Stomach smooth muscle (tissue), 2 donors: Measurements from ENCODE around the gene MSH5.

Source experiments
- H3K27ac ChIP-seq: one replicate; pipeline ENCODE4 v1.7.0; 2013; ENCODE audit warnings: mild to moderate bottlenecking, low read length, inconsistent platforms
- H3K27me3 ChIP-seq, 2 donors: one replicate each; pipeline ENCODE4 v1.7.0; 2013; ENCODE audit warnings: low read length in 2 of 2; ENCODE audit not compliant: insufficient read depth in 2 of 2, control insufficient read depth in 1 of 2
- H3K36me3 ChIP-seq, 2 donors: one replicate each; pipeline ENCODE4 v1.7.0; 2013; ENCODE audit warnings: low read length in 2 of 2; ENCODE audit not compliant: control insufficient read depth in 2 of 2, insufficient read depth in 2 of 2
- H3K4me1 ChIP-seq: one replicate; pipeline ENCODE4 v1.7.0; 2013; ENCODE audit warnings: low read length; ENCODE audit not compliant: control insufficient read depth, insufficient read depth
- H3K4me3 ChIP-seq, 2 donors: one replicate each; pipeline ENCODE4 v1.7.0; 2013; ENCODE audit warnings: low read length in 2 of 2
- H3K9ac ChIP-seq, 2 donors: one replicate each; pipeline ENCODE4 v1.7.0; 2013; ENCODE audit warnings: low read length in 2 of 2, mild to moderate bottlenecking in 1 of 2
- H3K9me3 ChIP-seq, 2 donors: one replicate each; pipeline ENCODE4 v1.7.0; 2013; ENCODE audit warnings: low read length in 2 of 2; ENCODE audit not compliant: control insufficient read depth in 2 of 2
- donor health status: healthy.
- donor health status: Pancreatic carcinoma.

The MSH5 gene

GRCh38 chr6:31739639-31740396, at the start of gene MSH5:
Gene MSH5 (plus strand): TSS chr6:31740005. CDS start chr6:31740467, 462 bp downstream.
- Histone ChIP-seq H3K36me3 (no peaks in the 10 kb centered on the region), H3K4me1 (peaks cover 39% of the 10 kb centered on the region), H3K4me3 (peak within 1 kb of the TSS; percentile 86 to 93), H3K9ac (peak within 1 kb of the TSS; percentile 68 to 72), H3K27me3 (no peaks in the 10 kb centered on the region), H3K27ac (no peak within 1 kb of the TSS), H3K9me3 (no peaks in the 10 kb centered on the region)

GRCh38 chr6:31690231-31691077, 49.4 kb upstream of the MSH5 start:
- Histone ChIP-seq H3K9ac (no peak overlapping the region), H3K27ac (no peak overlapping the region), H3K36me3 (peaks cover 74 to 79% of the 10 kb centered on the region in 2 donors)

GRCh38 chr6:31691078-31691463, 48.7 kb upstream of the MSH5 start:
- H3K27me3 ChIP-seq: no peaks in the 10 kb centered on the region
- no peaks in the 10 kb centered on the region for H3K9me3 ChIP-seq
- no peaks in the 10 kb centered on the region for H3K4me1 ChIP-seq
- H3K9ac ChIP-seq: no peak overlapping the region
- no peak overlapping the region for H3K4me3 ChIP-seq
- peaks cover 73 to 77% of the 10 kb centered on the region in 2 donors for H3K36me3 ChIP-seq
- no peak overlapping the region for H3K27ac ChIP-seq

More at GRCh38 chr6:31690231-31691077, 49.4 kb upstream of the MSH5 start:
- Histone ChIP-seq H3K9me3 (no peaks in the 10 kb centered on the region), H3K4me1 (no peaks in the 10 kb centered on the region), H3K27me3 (no peaks in the 10 kb centered on the region), H3K4me3 (no peak overlapping the region)

- Histone ChIP-seq H3K4me3 (no peak overlapping the region), H3K9ac (no peak overlapping the region), H3K4me1 (no peaks in the 10 kb centered on the region), H3K36me3 (peaks cover 73 to 76% of the 10 kb centered on the region in 2 donors), H3K27ac (no peak overlapping the region), H3K27me3 (no peaks in the 10 kb centered on the region), H3K9me3 (no peaks in the 10 kb centered on the region)
Observed at GRCh38 chr6:31691564-31692108, 48.2 kb upstream of the MSH5 start.

- Histone ChIP-seq H3K27ac (no peak overlapping the region), H3K36me3 (peaks cover 72 to 73% of the 10 kb centered on the region in 2 donors), H3K9ac (no peak overlapping the region), H3K4me3 (no peak overlapping the region), H3K9me3 (no peaks in the 10 kb centered on the region), H3K27me3 (no peaks in the 10 kb centered on the region), H3K4me1 (no peaks in the 10 kb centered on the region)
Observed at GRCh38 chr6:31692353-31692752, 47.5 kb upstream of the MSH5 start.

- Histone ChIP-seq H3K4me3 (no peak overlapping the region), H3K36me3 (peaks cover 67 to 71% of the 10 kb centered on the region in 2 donors), H3K27ac (no peak overlapping the region), H3K9ac (no peak overlapping the region), H3K27me3 (no peaks in the 10 kb centered on the region), H3K9me3 (no peaks in the 10 kb centered on the region), H3K4me1 (no peaks in the 10 kb centered on the region)
Observed at GRCh38 chr6:31692886-31693285, 46.9 kb upstream of the MSH5 start.

- Histone ChIP-seq H3K27ac (no peak overlapping the region), H3K9me3 (no peaks in the 10 kb centered on the region), H3K27me3 (no peaks in the 10 kb centered on the region), H3K36me3 (peaks cover 61 to 65% of the 10 kb centered on the region in 2 donors), H3K4me1 (no peaks in the 10 kb centered on the region), H3K4me3 (no peak overlapping the region), H3K9ac (no peak overlapping the region)
Observed at GRCh38 chr6:31693535-31693934, 46.3 kb upstream of the MSH5 start.

GRCh38 chr6:31697555-31697954, 42.2 kb upstream of the MSH5 start:
- H3K9me3 ChIP-seq: no peaks in the 10 kb centered on the region
- H3K4me3 ChIP-seq: no peak overlapping the region
- H3K36me3 ChIP-seq: peaks cover 39 to 41% of the 10 kb centered on the region in 2 donors
- H3K9ac ChIP-seq: no peak overlapping the region
- H3K27me3 ChIP-seq: no peaks in the 10 kb centered on the region
- H3K27ac ChIP-seq: no peak overlapping the region
- H3K4me1 ChIP-seq: peaks cover 20% of the 10 kb centered on the region

- peak overlapping the region; percentile 58 to 98 for H3K9ac ChIP-seq
- H3K9me3 ChIP-seq: no peaks in the 10 kb centered on the region
- peaks cover 18 to 19% of the 10 kb centered on the region in 2 donors for H3K36me3 ChIP-seq
- H3K27ac ChIP-seq: no peak overlapping the region
- H3K4me3 ChIP-seq: peak overlapping the region in 1 of 2 donors; percentile 77
- no peaks in the 10 kb centered on the region for H3K27me3 ChIP-seq
- peaks cover 25% of the 10 kb centered on the region for H3K4me1 ChIP-seq
Observed at GRCh38 chr6:31700740-31701401, 38.9 kb upstream of the MSH5 start.

- H3K36me3 ChIP-seq: peaks cover 13% of the 10 kb centered on the region in 2 donors
- peak overlapping the region; percentile 98 to 99 for H3K9ac ChIP-seq
- no peaks in the 10 kb centered on the region for H3K27me3 ChIP-seq
- peaks cover 25% of the 10 kb centered on the region for H3K4me1 ChIP-seq
- peak overlapping the region; percentile 98 for H3K27ac ChIP-seq
- no peaks in the 10 kb centered on the region for H3K9me3 ChIP-seq
- H3K4me3 ChIP-seq: peak overlapping the region; percentile 77 to 93
Observed at GRCh38 chr6:31701666-31702404, 38.0 kb upstream of the MSH5 start.
